Activated CD4-positive, alpha-beta memory T cell treated with anti-CD3 and anti-CD28 coated beads, Interleukin-2, amount 10 ng/mL, durations not matched to agents 7 days and 5 days (primary cell): Measurements from ENCODE around the gene NXPH1. TPM values are rescaled to one million over a fixed set of nuclear protein-coding genes. Genes with fewer than 3 reads are reported as not detected.

ENCODE experiments used
- total RNA-seq, 2 experiments: library from RNA; stranded (reverse); gene quantifications; one replicate each; pipeline ENCODE4 v1.2.3, GENCODE V29; 2021

NXPH1 gene
- total RNA-seq, 2 experiments from 2014 or later, result not detected

Other genes with a start within 250 kb of the NXPH1 start
- gene ICA1, start 171.4 kb upstream of the NXPH1 start, total RNA-seq, result 1 to 10 TPM; 2.2 TPM